A549 (cell line): ENCODE measurements around the gene SLC35A4. TPM values are rescaled to one million over a fixed set of nuclear protein-coding genes. Genes with fewer than 3 reads are reported as not detected.
"Not testable (repeated sequence)": the region's sequence is repeated elsewhere in the genome, so short reads cannot be mapped to it uniquely, and the experiment has no call there.

Source experiments
- ATAC-seq, 2 experiments: fragments of 200-7000 bp in 1 of 2; fragments of >200 bp in 1 of 2; cut with Nextera tagmentation in 1 of 2; cut with Tn5 transposase in 1 of 2; 3 replicates each; pipeline versions ENCODE4 v1.8.0 to v1.9.1; 2018 to 2020; ENCODE audit warnings: mild to moderate bottlenecking in 1 of 2, moderate library complexity in 1 of 2
- CTCF ChIA-PET: fragments of 300-600 bp; sonication (Branson Sonifier 250); formaldehyde crosslinking; extraction: SDS; loops from one replicate; lab custom pipeline; 2021; ENCODE audit warnings: antibody characterized with exemption, inconsistent platforms; lab: Yijun Ruan, JAX
- POLR2A ChIA-PET: fragments of 350-600 bp; formaldehyde crosslinking; extraction: SDS; loops from one replicate; lab custom pipeline; 2021; ENCODE audit warnings: antibody characterized with exemption, inconsistent platforms; lab: Yijun Ruan, JAX
- DNase-seq, 2 experiments: peaks; one replicate each; pipeline versions ENCODE4 v3.0.0 to v3.0.0-alpha.2; 2011 to 2016; ENCODE audit warnings: low read depth in 1 of 2, low spot score in 1 of 2
- FAIRE-seq: peaks from 2 replicates; lab custom pipeline; 2011; peaks lifted over from hg19 to GRCh38; lab: Jason Lieb, UNC
- H3K27ac ChIP-seq, 2 experiments: fragments of >200 bp; sonication (Bioruptor Twin); formaldehyde crosslinking; 3 replicates each; pipeline ENCODE4 v1.5.1; 2016 to 2017
- H3K4me1 ChIP-seq: fragments of >200 bp; sonication (Bioruptor Twin); formaldehyde crosslinking; 3 replicates; pipeline ENCODE4 v1.6.1; 2016
- H3K4me2 ChIP-seq: fragments of >200 bp; sonication (Bioruptor Twin); formaldehyde crosslinking; 3 replicates; pipeline ENCODE4 v1.6.1; 2016
- H3K4me3 ChIP-seq: fragments of >200 bp; sonication (Bioruptor Twin); formaldehyde crosslinking; 3 replicates; pipeline ENCODE4 v1.5.1; 2016
- H3K9me3 ChIP-seq: fragments of >200 bp; sonication (Bioruptor Twin); formaldehyde crosslinking; 3 replicates; pipeline ENCODE4 v1.6.1; 2016
- ATOH8 ChIP-seq: fragments of 250-450 bp; sonication (Bioruptor Pico); IDR thresholded peaks from 2 replicates; pipeline ENCODE4 v1.5.0; 2020; ENCODE audit warnings: low read depth, mild to moderate bottlenecking, moderate library complexity
- BHLHE40 ChIP-seq: IDR thresholded peaks from 2 replicates; pipeline ENCODE4 v1.6.1; 2012; ENCODE audit warnings: low read depth, low read length, inconsistent platforms
- CEBPB ChIP-seq, 2 experiments: fragments of >200 bp in 1 of 2; sonication (Bioruptor Twin) in 1 of 2; formaldehyde crosslinking in 1 of 2; IDR thresholded peaks; 2 replicates each; pipeline ENCODE4 v1.6.1; 2012 to 2016
- ELK1 ChIP-seq: fragments of 150-350 bp; IDR thresholded peaks from 2 replicates; pipeline ENCODE4 v1.6.1; 2014; ENCODE audit warnings: low read depth, mild to moderate bottlenecking, low read length
- EP300 ChIP-seq, 2 experiments: fragments of >200 bp; sonication (Bioruptor Twin); formaldehyde crosslinking; IDR thresholded peaks; 2 replicates in 1 of 2; 3 replicates in 1 of 2; pipeline ENCODE4 v1.6.1; 2016 to 2017
- ESRRA ChIP-seq: fragments of 150-350 bp; IDR thresholded peaks from 2 replicates; pipeline ENCODE4 v1.6.1; 2014; ENCODE audit warnings: mild to moderate bottlenecking, low read length, borderline replicate concordance
- HOXA7 ChIP-seq: fragments of 250-450 bp; sonication (Bioruptor Pico); IDR thresholded peaks from 2 replicates; pipeline ENCODE4 v1.5.0; 2020; ENCODE audit warnings: mild to moderate bottlenecking, moderate library complexity
- JUNB ChIP-seq: fragments of >200 bp; sonication (Bioruptor Twin); formaldehyde crosslinking; IDR thresholded peaks from 2 replicates; pipeline ENCODE4 v1.6.1; 2016
- KDM5A ChIP-seq: fragments of 200-600 bp; sonication (generic); IDR thresholded peaks from 2 replicates; pipeline ENCODE4 v1.6.1; 2016; ENCODE audit warnings: antibody characterized with exemption, mild to moderate bottlenecking
- MAFK ChIP-seq: fragments of 450-650 bp; IDR thresholded peaks from 2 replicates; pipeline ENCODE4 v1.6.1; 2014; ENCODE audit not compliant: partially characterized antibody
- NR3C1 ChIP-seq: fragments of >200 bp; sonication (Bioruptor Twin); formaldehyde crosslinking; IDR thresholded peaks from 3 replicates; pipeline ENCODE4 v1.6.1; 2017
- RFX5 ChIP-seq: fragments of 450-650 bp; IDR thresholded peaks from 2 replicates; pipeline ENCODE4 v1.7.1; 2014; ENCODE audit warnings: antibody characterized with exemption, mild to moderate bottlenecking, moderate library complexity
- SREBF2 ChIP-seq: fragments of 450-650 bp; IDR thresholded peaks from 2 replicates; pipeline ENCODE4 v1.6.1; 2014; ENCODE audit warnings: mild to moderate bottlenecking, moderate library complexity
- TP53 ChIP-seq: fragments of 250-450 bp; sonication (Bioruptor Pico); IDR thresholded peaks from 2 replicates; pipeline ENCODE4 v1.5.0; 2021; ENCODE audit warnings: mild to moderate bottlenecking, moderate library complexity
- WGBS: methylation state at CpG from one replicate; pipeline ENCODE4 v1.1.6; 2017; ENCODE audit errors: missing lambda C conversion rate; 5-methylcytosine and 5-hydroxymethylcytosine counted together
- polyA plus RNA-seq, 4 experiments: library from polyadenylated mRNA; depleted of rRNA in 3 of 4; stranded (reverse); fragments of >200 nt; fragmentation: RNase III in 1 of 4; extraction: RNeasy Plus Mini Kit Qiagen cat#74134 plus additional on column Dnase treatment in 1 of 4; gene quantifications; 2 replicates in 3 of 4; 3 replicates in 1 of 4; pipeline ENCODE4 v1.2.3, GENCODE V29; 2011 to 2017
- TF ChIP-seq, protein P1 (sequence below): IDR thresholded peaks from 2 replicates; pipeline ENCODE4 v1.6.1; 2012; ENCODE audit warnings: low read depth, borderline replicate concordance
- TF ChIP-seq, protein P2 (sequence below): fragments of >200 bp; sonication (Bioruptor Twin); formaldehyde crosslinking; IDR thresholded peaks from 2 replicates; pipeline ENCODE4 v1.6.1; 2016
- TF ChIP-seq, protein P3 (sequence below): fragments of >200 bp; sonication (Bioruptor Twin); formaldehyde crosslinking; IDR thresholded peaks from 3 replicates; pipeline ENCODE4 v1.5.1; 2016

Gene SLC35A4
- polyA plus RNA-seq, 2 of the 4 experiments (the other 2 are of a cell fraction): 65.6 to 79.5 TPM

- no peaks in the 10 kb centered on the region for H3K9me3 ChIP-seq
- TF ChIP-seq, protein P1, sequence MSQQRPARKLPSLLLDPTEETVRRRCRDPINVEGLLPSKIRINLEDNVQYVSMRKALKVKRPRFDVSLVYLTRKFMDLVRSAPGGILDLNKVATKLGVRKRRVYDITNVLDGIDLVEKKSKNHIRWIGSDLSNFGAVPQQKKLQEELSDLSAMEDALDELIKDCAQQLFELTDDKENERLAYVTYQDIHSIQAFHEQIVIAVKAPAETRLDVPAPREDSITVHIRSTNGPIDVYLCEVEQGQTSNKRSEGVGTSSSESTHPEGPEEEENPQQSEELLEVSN: no peak
- no peak for TF ChIP-seq ELK1
- TF ChIP-seq, all 56 proteins: peak for 0
- ChIA-PET CTCF (no interaction called here), POLR2A (no interaction called here)
- Histone ChIP-seq H3K4me3 (no peak overlapping the region), H3K4me2 (no peak overlapping the region), H3K27ac (no peak overlapping the region), H3K4me1 (0 out of 3 replicates have a peak, but pooled peaks cover 3% of the 10 kb centered on the region)
- FAIRE-seq (no peak), DNase-seq (no peak), ATAC-seq (no peak)
- 53% methylated on average over 4 of the region's 4 CpGs for WGBS
Observed at GRCh38 chr5:140602147-140602546, 37.5 kb downstream of the SLC35A4 start.

DNA sequence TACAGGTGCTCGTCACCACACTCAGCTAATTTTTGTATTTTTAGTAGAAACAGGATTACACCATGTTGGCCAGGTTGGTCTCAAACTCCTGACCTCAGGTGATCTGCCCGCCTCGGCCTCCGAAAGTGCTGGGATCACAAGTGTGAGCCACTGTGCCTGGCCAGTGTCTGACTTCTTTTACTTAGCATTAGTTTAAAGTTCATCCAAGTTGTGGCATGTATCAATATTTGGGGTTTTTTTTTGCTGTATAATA is 38.7 kb downstream of the SLC35A4 start:
- H3K27ac ChIP-seq, FAIRE-seq, POLR2A ChIA-PET, H3K9me3 ChIP-seq, H3K4me2 ChIP-seq, H3K4me1 ChIP-seq, DNase-seq, H3K4me3 ChIP-seq, CTCF ChIA-PET, ATAC-seq: not testable (repeated sequence)
- 85% methylated on average over 4 of the region's 4 CpGs for WGBS

DNA sequence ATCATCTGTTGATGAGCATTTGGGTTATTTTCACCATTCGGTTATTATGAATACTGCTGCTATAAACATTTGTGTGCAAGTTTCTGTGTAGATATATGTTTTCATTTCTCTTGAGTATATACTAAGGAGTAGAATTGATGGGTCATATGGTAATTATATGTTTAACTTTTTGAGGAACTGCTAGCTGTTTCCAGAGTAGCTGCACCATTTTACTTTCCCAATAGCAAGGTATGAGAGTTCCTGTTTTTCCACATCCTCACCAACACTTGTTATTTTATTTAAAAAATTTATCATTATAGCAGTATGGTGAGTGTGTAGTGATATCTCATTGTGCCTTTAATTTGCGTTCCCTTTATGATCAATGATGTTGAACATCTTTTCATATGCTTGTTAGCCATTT is 39.1 kb downstream of the SLC35A4 start:
- FAIRE-seq: no peak
- TF ChIP-seq KDM5A (no peak), ESRRA (no peak)
- TF ChIP-seq, all 56 proteins: peak for 0
- Histone ChIP-seq H3K4me1 (0 out of 3 replicates have a peak, but pooled peaks cover 4% of the 10 kb centered on the region), H3K9me3 (no peaks in the 10 kb centered on the region), H3K27ac (no peak overlapping the region), H3K4me2 (no peak overlapping the region), H3K4me3 (no peak overlapping the region)
- ChIA-PET CTCF (no interaction called here), POLR2A (no interaction called here)
- 72% methylated on average over 2 of the region's 2 CpGs for WGBS
- no peak for DNase-seq
- ATAC-seq: no peak

DNA sequence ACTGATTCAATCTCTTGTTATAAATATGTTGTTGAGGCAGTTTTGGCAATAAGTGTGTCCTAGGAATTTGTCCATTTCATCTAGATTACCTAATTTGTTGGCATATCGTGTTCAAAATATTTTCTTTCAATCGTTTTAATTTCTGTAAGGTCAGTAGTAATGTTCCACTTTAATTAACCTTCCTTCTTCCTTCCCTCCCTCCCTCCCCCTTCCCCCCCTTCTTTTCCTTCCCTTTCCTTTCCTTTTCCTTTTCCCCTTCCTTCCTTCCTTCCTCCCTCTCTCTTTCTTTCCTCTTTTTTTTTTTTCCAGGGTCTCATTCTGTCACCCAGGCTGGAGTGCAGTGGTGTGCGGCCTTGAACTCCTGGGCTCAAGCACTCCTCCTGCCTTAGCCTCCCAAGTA is 41.3 kb downstream of the SLC35A4 start:
- H3K27ac ChIP-seq: no peak overlapping the region
- no peak for DNase-seq
- no peak for FAIRE-seq
- CTCF ChIA-PET: no interaction called here
- H3K4me1 ChIP-seq: 0 out of 3 replicates have a peak, but pooled peaks cover 4% of the 10 kb centered on the region
- POLR2A ChIA-PET: no interaction called here
- H3K4me2 ChIP-seq: no peak overlapping the region
- ATAC-seq: no peak
- no peak overlapping the region for H3K4me3 ChIP-seq
- WGBS: 64% methylated on average over 3 of the region's 3 CpGs
- TF ChIP-seq NR3C1 (no peak), ATOH8 (no peak), KDM5A (no peak), HOXA7 (CRISPR knock-in tag) (no peak), EP300 (IDR thresholded peaks at IDR 0.05) (no peak), JUNB (no peak), SREBF2 (no peak), MAFK (no peak), BHLHE40 (no peak), CEBPB (IDR thresholded peaks at IDR 0.05) (no peak), RFX5 (no peak), TP53 (CRISPR knock-in tag) (no peak)
- TF ChIP-seq, protein P1: no peak
- TF ChIP-seq, protein P2, sequence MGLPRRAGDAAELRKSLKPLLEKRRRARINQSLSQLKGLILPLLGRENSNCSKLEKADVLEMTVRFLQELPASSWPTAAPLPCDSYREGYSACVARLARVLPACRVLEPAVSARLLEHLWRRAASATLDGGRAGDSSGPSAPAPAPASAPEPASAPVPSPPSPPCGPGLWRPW: no peak
- TF ChIP-seq, protein P3, sequence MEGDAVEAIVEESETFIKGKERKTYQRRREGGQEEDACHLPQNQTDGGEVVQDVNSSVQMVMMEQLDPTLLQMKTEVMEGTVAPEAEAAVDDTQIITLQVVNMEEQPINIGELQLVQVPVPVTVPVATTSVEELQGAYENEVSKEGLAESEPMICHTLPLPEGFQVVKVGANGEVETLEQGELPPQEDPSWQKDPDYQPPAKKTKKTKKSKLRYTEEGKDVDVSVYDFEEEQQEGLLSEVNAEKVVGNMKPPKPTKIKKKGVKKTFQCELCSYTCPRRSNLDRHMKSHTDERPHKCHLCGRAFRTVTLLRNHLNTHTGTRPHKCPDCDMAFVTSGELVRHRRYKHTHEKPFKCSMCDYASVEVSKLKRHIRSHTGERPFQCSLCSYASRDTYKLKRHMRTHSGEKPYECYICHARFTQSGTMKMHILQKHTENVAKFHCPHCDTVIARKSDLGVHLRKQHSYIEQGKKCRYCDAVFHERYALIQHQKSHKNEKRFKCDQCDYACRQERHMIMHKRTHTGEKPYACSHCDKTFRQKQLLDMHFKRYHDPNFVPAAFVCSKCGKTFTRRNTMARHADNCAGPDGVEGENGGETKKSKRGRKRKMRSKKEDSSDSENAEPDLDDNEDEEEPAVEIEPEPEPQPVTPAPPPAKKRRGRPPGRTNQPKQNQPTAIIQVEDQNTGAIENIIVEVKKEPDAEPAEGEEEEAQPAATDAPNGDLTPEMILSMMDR: no peak
- TF ChIP-seq, all 56 proteins: peak for 0
- H3K9me3 ChIP-seq: no peaks in the 10 kb centered on the region
